AML-193 (cell line): ENCODE results near the gene PDGFA.

Experiments
- DNase-seq, 2 experiments: peaks; one replicate each; lab custom pipeline; 2025; lab: John Stamatoyannopoulos, UW

PDGFA gene

DNA sequence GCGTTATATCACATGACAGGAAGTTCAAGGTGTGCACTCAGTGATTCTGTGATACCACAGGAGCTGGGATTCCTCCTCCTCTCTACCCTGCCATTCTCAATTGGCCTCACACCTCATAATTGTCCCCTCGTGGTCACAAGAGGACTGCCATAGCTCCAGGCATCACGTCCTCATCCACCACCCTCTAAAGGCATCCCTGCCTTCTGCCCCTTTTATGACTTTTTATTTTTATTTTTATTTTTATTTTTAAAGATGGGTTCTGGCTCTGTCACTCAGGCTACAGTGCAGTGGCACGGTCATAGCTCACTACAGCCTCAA lies 47.0 kb downstream of the PDGFA start:
- DNase-seq = no peak

DNA sequence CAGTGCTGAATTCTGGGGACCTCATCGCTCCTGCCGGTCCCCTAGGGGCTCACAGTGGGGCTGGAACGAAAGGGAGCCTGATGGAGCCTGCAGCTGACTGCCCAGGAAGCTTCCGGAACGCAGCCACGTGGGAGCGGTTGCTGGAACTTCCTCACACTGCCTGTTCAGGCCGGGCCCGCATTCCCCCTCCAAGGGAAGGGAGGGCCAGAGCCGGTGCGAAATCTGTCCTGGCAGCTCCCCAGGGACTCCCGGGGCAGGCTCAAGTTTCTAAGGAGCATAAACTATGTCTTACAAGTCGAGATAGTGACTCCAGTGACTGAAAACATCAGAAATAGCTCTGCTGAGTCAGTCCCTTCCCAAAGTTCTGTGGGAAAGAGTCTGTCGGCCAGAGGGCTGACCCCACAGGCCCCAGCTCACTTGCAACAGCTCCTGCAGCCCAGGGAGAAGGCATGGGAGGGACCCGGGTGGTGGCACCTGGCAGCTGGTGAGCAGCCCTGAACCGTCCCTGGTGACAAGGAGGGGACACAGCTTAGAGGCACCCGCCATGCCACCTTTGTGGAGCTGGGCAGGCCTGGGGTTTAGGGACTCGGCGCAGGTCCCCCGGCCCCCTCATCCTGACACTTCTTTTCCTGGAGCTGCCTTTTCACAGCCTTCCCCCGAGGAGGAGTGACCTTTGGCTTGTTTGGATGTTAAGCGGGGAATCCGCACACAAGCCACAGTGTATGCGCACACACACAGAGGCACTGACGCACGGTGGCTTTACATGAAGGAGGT lies 47.6 kb downstream of the PDGFA start:
- no peak for DNase-seq

DNA sequence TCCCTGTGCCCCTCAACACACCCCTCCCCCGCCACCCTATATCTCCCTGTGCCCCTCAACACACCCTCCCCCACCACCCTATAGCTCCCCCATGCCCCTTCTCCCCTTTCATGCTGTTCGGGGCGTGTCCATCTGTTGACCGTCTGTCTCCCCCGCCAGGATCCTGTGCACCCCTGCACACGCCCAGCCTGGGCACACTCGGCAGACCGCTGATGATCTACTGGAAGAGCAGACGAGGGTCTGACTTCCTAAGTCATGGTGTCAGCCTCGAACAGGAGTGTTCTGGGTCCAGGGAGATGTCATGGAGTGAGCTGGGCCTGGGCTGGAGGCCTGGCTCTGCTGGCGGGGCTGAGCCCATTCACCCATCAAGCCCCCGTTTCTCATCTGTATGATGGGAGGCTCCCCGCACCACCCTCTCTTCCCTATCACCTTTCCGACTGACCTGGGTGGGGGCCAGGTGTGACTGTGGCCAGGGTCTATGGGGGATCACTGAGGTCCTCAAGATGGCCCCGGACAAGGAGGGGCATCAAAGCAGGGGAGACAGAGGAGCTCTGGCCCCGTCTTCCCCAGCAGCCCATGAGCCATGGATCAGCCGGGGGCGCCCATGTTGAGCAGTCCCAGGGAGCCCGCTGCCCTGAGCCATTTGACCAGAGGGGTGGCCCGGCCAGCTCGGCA lies 48.3 kb downstream of the PDGFA start:
- DNase-seq = no peak

DNA sequence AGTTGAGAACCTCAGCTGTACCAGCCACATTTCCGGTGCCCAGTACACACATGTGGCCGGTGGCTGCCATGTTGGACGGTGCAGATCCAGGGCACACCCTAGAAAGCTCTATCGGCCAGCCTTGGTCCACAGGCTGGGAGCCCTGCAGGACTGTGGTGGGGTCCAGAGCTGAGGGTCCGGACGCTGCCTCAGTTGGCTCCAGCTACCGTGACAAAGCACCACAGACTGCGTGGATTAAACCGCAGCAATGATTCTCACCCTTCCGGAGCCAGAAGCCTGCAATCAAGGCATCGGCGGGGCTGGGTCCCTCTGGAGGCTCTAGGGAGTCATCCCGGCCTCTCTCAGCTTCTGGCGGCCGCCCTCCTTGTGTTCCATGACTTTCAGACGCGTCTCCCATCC lies 50.1 kb downstream of the PDGFA start:
- no peak for DNase-seq

DNA sequence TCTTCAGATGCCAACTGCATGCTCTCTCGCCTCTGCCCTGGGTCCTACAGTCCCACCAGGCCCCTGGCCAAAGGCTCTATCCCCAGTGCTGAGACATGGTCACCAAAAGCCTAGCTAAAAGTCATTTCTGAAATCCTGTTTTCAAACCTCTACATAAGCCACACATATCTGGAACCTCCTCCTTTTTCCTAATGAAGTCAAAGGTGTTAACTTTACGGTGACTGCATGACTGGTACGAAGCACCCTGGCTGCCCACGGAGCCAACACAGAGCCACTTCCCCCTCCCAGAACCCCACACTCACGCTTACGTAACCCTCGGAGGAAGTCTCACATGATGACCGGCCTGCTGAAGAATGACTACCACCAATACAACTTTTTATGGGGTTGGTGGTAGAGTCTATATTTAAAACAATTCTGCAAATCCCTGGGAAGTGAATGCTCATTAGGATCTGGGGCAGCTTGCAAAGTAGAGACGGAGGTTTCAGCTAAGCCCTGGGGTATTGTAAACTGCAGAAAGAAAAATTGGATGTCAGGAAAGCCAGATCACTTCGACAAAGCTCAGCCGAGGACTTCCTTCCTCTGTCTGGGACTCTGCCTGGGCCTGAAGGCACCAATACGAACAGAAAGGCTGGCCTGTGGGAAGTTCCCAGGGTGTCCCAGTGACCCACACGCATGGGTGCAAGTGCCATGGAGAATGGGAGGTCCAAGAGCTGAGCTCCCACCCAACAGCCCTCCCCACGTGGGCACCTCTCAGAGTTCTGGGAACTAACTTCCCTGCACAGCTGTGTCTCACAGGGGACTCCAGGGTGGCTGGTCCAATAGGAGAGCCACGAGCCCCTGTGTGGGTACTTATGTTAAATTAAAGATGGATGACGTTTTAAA lies 50.7 kb downstream of the PDGFA start:
- DNase-seq = peak; percentile 34 to 49

DNA sequence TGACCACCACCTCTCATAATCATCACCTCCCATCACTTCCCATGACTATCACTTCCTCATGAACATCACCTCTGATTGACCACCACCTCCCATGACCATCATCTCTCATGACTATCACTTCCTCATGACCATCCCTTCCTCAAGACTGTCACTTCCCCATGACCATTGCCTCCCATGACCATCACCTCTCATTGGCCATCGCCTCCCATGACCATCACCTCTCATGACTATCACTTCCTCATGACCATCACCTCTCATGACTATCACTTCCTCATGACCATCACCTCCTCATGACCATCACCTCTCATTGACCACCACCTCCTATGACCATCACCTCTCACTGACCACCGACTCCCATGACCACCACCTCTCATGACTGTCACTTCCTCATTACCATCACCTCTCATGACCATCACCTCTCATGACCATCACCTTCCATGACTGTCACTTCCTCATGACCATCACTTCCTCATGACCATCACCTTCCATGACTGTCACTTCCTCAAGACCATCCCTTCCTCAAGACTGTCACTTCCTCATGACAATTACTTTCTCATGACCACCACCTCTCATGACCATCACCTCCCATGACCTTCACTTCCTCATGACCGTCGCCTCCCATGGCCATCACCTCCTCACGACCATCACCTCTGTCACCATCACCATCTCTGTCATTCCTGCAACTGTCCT lies 51.6 kb downstream of the PDGFA start:
- no peak for DNase-seq

DNA sequence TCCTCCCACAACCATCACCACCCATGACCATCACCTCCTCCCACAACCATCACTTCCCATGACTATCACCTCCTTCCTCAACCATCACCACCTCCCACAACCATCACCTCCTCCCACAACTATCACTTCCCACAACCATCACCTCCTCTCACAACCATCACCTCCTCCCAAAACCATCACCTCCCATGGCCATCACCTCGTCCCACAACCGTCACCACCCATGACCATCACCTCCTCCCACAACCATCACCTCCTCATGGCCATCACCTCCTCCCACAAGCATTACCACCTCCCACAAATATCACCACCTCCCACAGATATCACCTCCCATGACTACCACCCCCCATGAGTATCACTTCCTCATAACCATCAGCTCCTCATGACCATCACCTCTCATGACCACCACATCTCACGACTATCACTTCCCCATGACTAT lies 52.2 kb downstream of the PDGFA start:
- DNase-seq = no peak

DNA sequence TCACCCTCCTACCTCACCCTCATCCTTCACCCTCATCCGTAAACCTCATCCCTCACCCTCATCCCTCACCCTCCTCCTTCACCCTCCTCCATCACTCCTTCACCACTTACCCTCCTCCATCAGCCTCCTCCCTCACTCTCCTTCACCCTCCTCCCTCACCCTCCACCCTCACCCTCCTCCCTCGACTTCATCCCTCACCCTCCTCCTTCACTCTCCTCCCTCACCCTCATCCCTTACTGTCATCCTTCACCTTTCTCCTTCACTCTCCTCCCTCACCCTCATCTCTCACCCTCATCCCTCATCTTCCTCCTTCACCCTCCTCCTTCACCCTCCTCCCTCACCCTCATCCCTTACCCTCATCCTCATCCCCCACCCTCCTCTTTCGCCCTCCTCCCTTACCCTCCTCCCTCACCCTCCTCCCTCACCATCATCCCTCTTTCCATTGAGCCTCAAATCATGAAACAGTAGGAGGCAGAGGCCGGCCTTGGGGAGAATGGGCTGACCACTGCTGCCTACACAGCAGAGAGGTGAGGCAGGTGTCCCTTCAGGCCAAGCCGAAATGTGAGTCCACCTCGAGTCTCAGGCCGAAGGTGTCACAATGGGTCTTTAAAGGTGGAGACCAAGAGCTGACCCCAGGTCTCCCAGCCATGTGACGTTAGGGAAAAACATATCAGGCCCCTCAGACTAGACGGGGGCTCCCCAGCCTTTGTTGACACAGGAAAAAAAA lies 53.0 kb downstream of the PDGFA start:
- no peak for DNase-seq

DNA sequence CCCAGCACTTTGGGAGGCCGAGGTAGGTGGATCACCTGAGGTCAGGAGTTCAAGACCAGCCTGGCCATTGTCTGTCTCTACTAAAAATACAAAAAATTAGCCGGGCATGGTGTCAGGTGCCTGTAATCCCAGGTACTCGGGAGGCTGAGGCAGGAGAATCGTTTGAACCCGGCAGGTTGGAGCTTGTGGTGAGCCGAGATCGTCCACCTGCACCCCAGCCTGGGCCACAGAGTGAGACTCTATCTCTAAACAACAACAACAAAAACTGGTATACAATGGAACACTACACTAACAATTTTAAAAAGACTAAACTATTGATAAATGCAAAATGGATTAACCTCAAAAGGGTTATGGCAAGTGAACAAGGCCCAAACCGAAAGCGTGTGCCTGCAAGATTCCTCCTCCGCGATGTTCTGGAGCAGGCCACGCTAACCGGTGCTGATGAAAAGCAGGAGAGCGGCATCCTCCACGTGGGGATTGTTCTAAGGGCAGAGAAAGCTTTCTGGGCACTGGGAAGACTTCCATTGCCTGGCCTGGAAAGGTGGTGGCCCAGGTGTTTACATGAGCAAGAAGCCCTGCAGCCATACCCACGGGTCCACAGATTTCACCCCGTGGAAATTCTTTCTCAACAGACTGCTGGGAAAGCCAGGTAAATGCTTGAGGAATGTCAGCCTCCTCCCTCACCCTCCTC lies 53.8 kb downstream of the PDGFA start:
- DNase-seq = no peak

DNA sequence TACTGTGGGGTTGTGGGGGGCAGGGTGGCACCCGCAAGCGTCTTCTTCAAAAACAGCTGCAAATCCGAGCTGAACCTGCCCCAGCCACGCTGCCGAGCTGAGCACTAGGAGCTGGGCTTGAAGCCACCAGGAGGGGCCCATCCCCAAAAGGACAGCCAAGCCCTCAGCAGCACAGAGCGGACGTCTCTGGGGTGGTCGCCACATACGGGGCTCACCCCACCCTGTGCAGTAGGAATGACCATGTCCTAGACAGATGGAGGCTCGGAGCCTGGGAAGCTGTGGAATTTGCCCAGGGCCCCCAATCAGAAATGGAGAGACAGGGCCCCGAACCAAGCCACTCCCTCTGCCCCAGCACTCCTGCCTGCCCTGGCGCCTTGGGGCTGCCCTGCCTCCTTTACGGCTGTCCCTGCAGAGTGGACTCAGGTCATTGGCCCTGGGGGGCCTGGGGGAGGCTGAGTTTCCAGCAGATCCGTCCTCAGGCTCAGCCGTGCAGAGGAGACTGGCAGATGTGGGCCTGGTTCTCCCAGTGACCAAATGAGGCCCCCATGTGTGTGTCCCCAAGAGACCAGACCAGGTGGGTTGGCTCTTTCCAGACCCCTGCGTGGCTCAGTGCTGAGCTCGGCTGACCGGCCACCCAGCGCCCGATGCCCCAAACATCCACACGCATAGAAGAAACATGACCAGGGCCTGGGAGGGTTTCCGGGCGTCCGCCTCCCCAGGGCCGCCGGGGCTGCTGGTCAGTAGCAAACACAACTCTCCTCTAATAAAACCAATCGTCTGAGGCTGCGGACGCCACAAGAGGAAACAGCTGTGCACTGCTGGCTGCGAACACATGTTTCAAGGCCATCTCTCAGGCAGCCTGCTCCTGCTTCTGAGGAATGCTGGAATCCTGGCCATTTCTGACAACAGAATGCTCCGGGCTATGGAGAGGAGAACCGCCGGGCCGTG lies 54.9 kb downstream of the PDGFA start:
- no peak for DNase-seq

DNA sequence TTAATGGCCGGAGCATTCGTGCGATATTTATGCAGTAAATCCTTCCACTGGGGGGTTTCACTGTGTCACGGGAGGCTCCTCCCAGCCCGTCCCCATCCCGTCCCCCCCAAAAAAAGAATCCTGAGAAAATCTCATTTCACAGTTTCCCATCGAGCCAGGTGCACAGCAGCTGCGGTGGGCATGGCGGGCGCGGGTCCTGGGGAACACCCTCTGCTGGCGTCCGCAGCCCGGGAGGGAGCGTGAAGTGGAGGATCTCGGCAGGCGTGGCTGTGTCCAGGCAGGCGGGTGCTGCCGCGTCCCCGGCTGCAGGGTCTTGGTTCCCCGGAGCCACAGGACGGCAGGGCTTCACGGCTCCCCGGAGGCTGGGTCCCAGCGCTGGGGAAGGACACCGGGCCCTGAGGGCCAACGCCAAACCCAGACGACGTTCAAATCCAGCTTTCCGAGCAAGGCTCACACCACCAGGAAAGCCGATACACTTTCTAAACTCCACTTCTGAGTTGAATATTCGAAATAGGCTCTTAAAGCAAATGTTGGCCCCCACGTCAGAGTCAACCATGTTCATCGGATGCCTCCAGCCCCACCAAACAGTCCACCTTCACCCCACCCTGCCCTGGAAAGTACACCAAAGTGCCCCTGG lies 55.7 kb downstream of the PDGFA start:
- no peak for DNase-seq

DNA sequence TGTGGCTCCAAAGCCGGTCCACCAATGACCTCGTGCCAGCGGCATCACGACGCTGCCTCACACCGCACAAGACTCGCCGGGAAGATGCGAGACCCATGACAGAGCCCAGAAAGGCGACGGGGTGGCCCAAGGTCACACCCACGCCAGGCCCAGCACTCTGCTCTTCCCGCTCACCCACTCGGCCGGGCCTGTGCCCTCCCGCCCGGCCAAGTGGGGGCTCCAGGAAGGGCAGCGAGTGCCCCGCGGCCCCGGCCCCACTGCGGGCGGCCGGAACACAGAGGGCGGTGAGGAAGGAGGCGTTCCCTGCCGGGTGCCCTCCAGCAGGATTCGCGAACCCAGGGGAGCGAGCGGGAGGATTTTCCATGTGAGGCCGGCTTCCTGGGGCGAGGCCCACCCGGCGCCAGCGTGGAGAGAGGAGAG lies 56.3 kb downstream of the PDGFA start:
- DNase-seq = no peak

DNA sequence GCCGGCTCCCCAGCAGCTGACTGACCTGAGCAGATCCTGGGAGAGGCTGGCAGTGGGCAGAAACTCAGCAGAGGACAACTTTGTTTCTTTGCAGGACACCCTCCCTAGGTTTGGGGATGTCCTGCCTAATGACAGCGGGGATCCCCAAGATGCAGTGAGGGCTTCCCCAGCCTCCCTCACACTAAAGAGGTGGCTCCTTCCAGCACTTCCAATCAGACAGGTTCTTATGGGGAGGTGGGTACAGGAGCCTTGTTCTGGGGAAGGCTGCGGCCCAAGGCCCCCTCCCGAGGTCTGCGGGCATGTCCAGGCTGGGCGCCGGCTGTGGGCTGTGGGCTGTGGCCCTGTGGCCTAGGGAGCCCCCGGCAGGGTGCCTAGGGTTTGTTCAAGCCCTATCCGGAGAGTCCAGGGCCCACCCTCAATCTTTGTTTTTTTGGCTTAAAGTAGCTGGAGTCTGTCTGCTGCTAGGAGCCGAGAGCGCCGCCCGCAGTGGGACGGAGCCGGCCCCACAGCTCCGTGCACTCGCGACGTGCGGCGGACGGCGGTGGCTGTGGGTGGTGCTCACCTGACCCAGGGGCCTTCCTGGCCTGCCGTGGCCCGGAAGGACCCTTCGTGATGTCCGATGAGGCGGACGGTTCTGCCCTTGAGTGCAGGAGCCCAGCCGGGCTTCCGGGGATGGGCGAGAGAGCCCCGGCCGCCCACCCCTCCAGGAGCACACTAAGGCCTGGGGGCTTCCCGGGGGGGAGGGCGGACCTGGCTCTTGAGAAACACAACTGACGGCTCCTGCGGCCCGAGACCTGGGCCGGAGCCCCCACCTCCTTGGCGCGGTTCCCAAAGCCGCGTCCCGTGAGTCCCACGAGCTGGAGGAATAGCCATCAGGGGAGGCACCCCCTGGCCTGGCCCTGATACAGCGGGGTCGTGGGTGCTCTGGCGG lies 57.2 kb downstream of the PDGFA start:
- no peak for DNase-seq

DNA sequence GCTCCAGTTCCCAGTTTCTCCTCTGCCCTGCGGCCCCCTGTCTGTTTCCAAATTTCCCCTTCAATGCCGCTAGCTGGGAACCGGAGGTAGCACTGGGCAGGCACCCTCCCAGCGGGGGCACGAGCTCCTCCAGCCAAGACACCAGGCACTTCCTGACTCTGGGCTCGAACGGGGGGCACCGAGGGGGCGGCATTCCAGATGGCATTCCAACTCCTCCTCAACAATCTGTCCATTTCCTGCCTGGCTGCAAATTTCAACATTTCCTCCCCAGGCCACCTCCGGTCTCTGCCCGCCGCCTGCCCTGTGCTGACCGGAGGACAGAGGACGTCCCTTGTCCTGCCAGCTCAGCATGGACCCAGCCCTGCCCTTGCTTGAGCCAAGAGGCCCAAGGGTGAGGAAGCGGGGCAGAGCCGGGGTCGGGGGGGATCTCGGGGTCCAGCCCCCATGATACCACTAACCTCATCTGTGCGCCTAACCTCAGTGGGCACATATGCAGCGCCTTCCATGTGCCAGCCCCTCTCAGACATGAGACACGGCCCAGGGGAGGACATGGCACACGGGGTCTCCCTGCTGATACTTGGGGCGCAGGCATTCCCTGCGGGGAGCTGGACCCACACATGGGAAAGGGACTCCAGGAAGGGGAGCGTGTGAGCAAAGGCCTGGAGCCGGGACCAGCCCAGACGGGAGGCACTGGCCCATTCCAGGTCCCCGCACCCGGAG lies 58.0 kb downstream of the PDGFA start:
- no peak for DNase-seq

DNA sequence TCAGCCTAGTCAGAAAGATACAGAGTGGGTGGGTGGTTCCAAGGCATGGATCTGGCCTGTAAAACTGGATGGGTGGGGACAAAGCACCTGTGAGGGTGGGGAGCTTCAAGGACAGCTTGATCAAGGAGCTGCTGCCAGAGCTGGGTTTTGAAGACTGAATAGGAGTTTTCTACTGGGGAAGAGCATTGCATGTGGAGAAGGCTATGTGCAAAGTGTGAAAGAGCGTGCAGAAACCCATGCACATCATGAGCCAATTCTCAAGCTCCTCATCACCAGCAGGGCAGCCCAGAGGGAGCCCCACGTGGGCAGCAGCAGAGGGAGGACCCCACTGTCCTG lies 58.6 kb downstream of the PDGFA start:
- no peak for DNase-seq

DNA sequence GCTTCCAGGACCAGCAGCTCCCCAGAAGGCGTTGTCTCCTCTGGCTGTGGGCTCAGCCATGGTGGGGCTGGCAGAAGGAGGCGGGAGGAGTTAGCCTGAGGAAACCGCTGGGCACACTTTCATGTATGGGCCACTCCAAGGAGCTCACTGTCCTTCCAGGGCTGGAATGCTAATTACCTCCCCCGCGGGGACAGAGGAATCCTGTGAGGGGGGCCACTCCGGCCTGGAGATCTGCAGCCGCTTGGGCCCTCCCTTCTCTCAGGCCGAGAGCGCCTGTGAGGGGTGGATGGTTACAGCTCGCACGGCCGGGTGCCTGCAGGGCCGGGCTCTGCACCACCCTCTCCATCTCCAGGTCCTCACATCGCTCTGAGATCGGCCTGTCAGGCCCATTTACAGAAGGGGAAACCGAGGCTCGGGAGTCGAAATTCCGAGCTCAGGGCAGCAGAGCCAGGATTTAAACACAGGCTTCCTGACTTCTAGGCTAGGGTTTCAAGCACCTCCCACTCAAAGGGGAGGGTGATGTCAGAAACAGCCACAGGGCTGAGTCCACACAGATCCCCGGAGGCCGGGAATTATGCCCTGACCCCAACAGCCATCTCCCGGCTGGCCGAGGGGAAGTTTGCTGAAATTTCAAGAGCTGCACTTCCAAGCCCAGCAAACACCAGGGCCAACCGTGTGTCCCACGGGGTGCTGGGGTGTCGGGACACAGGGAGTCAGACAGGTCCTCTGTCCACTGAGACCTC lies 59.1 kb downstream of the PDGFA start:
- no peak for DNase-seq
